ENCODE measurements around the gene FBN1.

Gene FBN1

GRCh38 chr15:48609486-48609885 is 36.0 kb downstream of the FBN1 start:
- no peak overlapping the region for H3K4me3 ChIP-seq (ENCODE audit: insufficient read length, low read depth)
- no peaks in the 10 kb centered on the region for H3K4me1 ChIP-seq (ENCODE audit: insufficient read depth, insufficient read length)
- no peaks in the 10 kb centered on the region for H3K9me3 ChIP-seq (ENCODE audit: insufficient read depth, low read length)
- H3K27me3 ChIP-seq (ENCODE audit: insufficient read depth, insufficient read length), result no peaks in the 10 kb centered on the region
- peaks cover 4% of the 10 kb centered on the region for H3K36me3 ChIP-seq (ENCODE audit: insufficient read depth, insufficient read length, low read length)
- H3K9ac ChIP-seq (ENCODE audit: insufficient read length, low read depth), result no peak overlapping the region
- DNase-seq (ENCODE audit: low read depth, low spot score), result no peak
- TF ChIP-seq YY1 (IDR thresholded peaks at IDR 0.05; ENCODE audit: insufficient read depth, insufficient read length), result no peak

- H3K27me3 ChIP-seq (ENCODE audit: insufficient read depth, insufficient read length), result no peaks in the 10 kb centered on the region
- TF ChIP-seq YY1 (IDR thresholded peaks at IDR 0.05; ENCODE audit: insufficient read depth, insufficient read length), result no peak
- TF ChIP-seq SUZ12 (IDR thresholded peaks at IDR 0.05; ENCODE audit: extremely low read depth, insufficient read depth, insufficient read length), result no peak
- no peak for TF ChIP-seq ZNF274 (IDR thresholded peaks at IDR 0.05; ENCODE audit: low read depth, low read length)
- H3K9ac ChIP-seq (ENCODE audit: insufficient read length, low read depth), result no peak overlapping the region
- no peaks in the 10 kb centered on the region for H3K9me3 ChIP-seq (ENCODE audit: insufficient read depth, low read length)
- H3K4me1 ChIP-seq (ENCODE audit: insufficient read depth, insufficient read length), result no peaks in the 10 kb centered on the region
- H3K4me3 ChIP-seq (ENCODE audit: insufficient read length, low read depth), result no peak overlapping the region
- no peak for DNase-seq (ENCODE audit: low read depth, low spot score)
- peaks cover 4% of the 10 kb centered on the region for H3K36me3 ChIP-seq (ENCODE audit: insufficient read depth, insufficient read length, low read length)
These were observed 37.7 kb downstream of the FBN1 start for GRCh38 chr15:48607846-48608245.

- Histone ChIP-seq H3K27me3 (ENCODE audit: insufficient read depth, insufficient read length) (no peaks in the 10 kb centered on the region), H3K9ac (ENCODE audit: insufficient read length, low read depth) (no peak overlapping the region), H3K4me3 (ENCODE audit: insufficient read length, low read depth) (no peak overlapping the region), H3K36me3 (ENCODE audit: insufficient read depth, insufficient read length, low read length) (no peaks in the 10 kb centered on the region), H3K9me3 (ENCODE audit: insufficient read depth, low read length) (no peaks in the 10 kb centered on the region), H3K4me1 (ENCODE audit: insufficient read depth, insufficient read length) (no peaks in the 10 kb centered on the region)
- DNase-seq (ENCODE audit: low read depth, low spot score), result no peak
- TF ChIP-seq YY1 (IDR thresholded peaks at IDR 0.05; ENCODE audit: insufficient read depth, insufficient read length), result no peak
- no peak for TF ChIP-seq ZNF274 (IDR thresholded peaks at IDR 0.05; ENCODE audit: low read depth, low read length)
- TF ChIP-seq SUZ12 (IDR thresholded peaks at IDR 0.05; ENCODE audit: extremely low read depth, insufficient read depth, insufficient read length), result no peak
These were observed 40.9 kb downstream of the FBN1 start for GRCh38 chr15:48604567-48604966.

- H3K9ac ChIP-seq (ENCODE audit: insufficient read length, low read depth), result no peak overlapping the region
- no peak overlapping the region for H3K4me3 ChIP-seq (ENCODE audit: insufficient read length, low read depth)
These were observed 41.6 kb downstream of the FBN1 start for GRCh38 chr15:48603922-48604321.

GRCh38 chr15:48603123-48603500 is 42.4 kb downstream of the FBN1 start:
- no peak for TF ChIP-seq SUZ12 (IDR thresholded peaks at IDR 0.05; ENCODE audit: extremely low read depth, insufficient read depth, insufficient read length)
- no peak overlapping the region for H3K4me3 ChIP-seq (ENCODE audit: insufficient read length, low read depth)

More at GRCh38 chr15:48603922-48604321, 41.6 kb downstream of the FBN1 start:
- TF ChIP-seq SUZ12 (IDR thresholded peaks at IDR 0.05; ENCODE audit: extremely low read depth, insufficient read depth, insufficient read length), result no peak
- TF ChIP-seq YY1 (IDR thresholded peaks at IDR 0.05; ENCODE audit: insufficient read depth, insufficient read length), result no peak
- TF ChIP-seq ZNF274 (IDR thresholded peaks at IDR 0.05; ENCODE audit: low read depth, low read length), result no peak
- no peak for DNase-seq (ENCODE audit: low read depth, low spot score)
- Histone ChIP-seq H3K36me3 (ENCODE audit: insufficient read depth, insufficient read length, low read length) (no peaks in the 10 kb centered on the region), H3K4me1 (ENCODE audit: insufficient read depth, insufficient read length) (no peaks in the 10 kb centered on the region), H3K9me3 (ENCODE audit: insufficient read depth, low read length) (no peaks in the 10 kb centered on the region), H3K27me3 (ENCODE audit: insufficient read depth, insufficient read length) (no peaks in the 10 kb centered on the region)

GRCh38 chr15:48602358-48603122 is 43.0 kb downstream of the FBN1 start:
- Histone ChIP-seq H3K4me3 (ENCODE audit: insufficient read length, low read depth) (no peak overlapping the region), H3K9ac (ENCODE audit: insufficient read length, low read depth) (no peak overlapping the region)
- DNase-seq (ENCODE audit: low read depth, low spot score), result no peak

More at GRCh38 chr15:48603123-48603500, 42.4 kb downstream of the FBN1 start:
- Histone ChIP-seq H3K27me3 (ENCODE audit: insufficient read depth, insufficient read length) (no peaks in the 10 kb centered on the region), H3K36me3 (ENCODE audit: insufficient read depth, insufficient read length, low read length) (no peaks in the 10 kb centered on the region), H3K4me1 (ENCODE audit: insufficient read depth, insufficient read length) (no peaks in the 10 kb centered on the region), H3K9me3 (ENCODE audit: insufficient read depth, low read length) (no peaks in the 10 kb centered on the region), H3K9ac (ENCODE audit: insufficient read length, low read depth) (no peak overlapping the region)
- no peak for DNase-seq (ENCODE audit: low read depth, low spot score)

GRCh38 chr15:48601095-48601494 is 44.4 kb downstream of the FBN1 start:
- Histone ChIP-seq H3K36me3 (ENCODE audit: insufficient read depth, insufficient read length, low read length) (no peaks in the 10 kb centered on the region), H3K9ac (ENCODE audit: insufficient read length, low read depth) (no peak overlapping the region), H3K4me3 (ENCODE audit: insufficient read length, low read depth) (no peak overlapping the region), H3K27me3 (ENCODE audit: insufficient read depth, insufficient read length) (no peaks in the 10 kb centered on the region), H3K4me1 (ENCODE audit: insufficient read depth, insufficient read length) (no peaks in the 10 kb centered on the region), H3K9me3 (ENCODE audit: insufficient read depth, low read length) (no peaks in the 10 kb centered on the region)
- DNase-seq (ENCODE audit: low read depth, low spot score), result no peak
- TF ChIP-seq YY1 (IDR thresholded peaks at IDR 0.05; ENCODE audit: insufficient read depth, insufficient read length), result no peak
- no peak for TF ChIP-seq SUZ12 (IDR thresholded peaks at IDR 0.05; ENCODE audit: extremely low read depth, insufficient read depth, insufficient read length)
- no peak for TF ChIP-seq ZNF274 (IDR thresholded peaks at IDR 0.05; ENCODE audit: low read depth, low read length)

More at GRCh38 chr15:48602358-48603122, 43.0 kb downstream of the FBN1 start:
- TF ChIP-seq ZNF274 (IDR thresholded peaks at IDR 0.05; ENCODE audit: low read depth, low read length), result no peak
- TF ChIP-seq YY1 (IDR thresholded peaks at IDR 0.05; ENCODE audit: insufficient read depth, insufficient read length), result no peak
- TF ChIP-seq SUZ12 (IDR thresholded peaks at IDR 0.05; ENCODE audit: extremely low read depth, insufficient read depth, insufficient read length), result no peak
- Histone ChIP-seq H3K9me3 (ENCODE audit: insufficient read depth, low read length) (no peaks in the 10 kb centered on the region), H3K36me3 (ENCODE audit: insufficient read depth, insufficient read length, low read length) (no peaks in the 10 kb centered on the region), H3K27me3 (ENCODE audit: insufficient read depth, insufficient read length) (no peaks in the 10 kb centered on the region), H3K4me1 (ENCODE audit: insufficient read depth, insufficient read length) (no peaks in the 10 kb centered on the region)
